HEK293 (cell line): ENCODE results near the gene VAV2.
A peak's percentile ranks its signal among the peaks of the same experiment; 100 is the strongest.
"Not testable (repeated sequence)": the region's sequence is repeated elsewhere in the genome, so short reads cannot be mapped to it uniquely, and the experiment has no call there.

Experiments
- CTCF ChIA-PET: fragments of 350-600 bp; formaldehyde crosslinking; extraction: SDS; loops from one replicate; lab custom pipeline; 2021; ENCODE audit warnings: antibody characterized with exemption; lab: Yijun Ruan, JAX
- POLR2A ChIA-PET: fragments of 300-600 bp; formaldehyde crosslinking; extraction: SDS; loops from one replicate; lab custom pipeline; 2020; ENCODE audit warnings: antibody characterized with exemption, inconsistent platforms; lab: Yijun Ruan, JAX
- H3K27ac ChIP-seq: fragments of 200-500 bp; sonication (Bioruptor generic); 2 replicates; pipeline ENCODE4 v1.5.1; 2014; ENCODE audit warnings: low read depth, low read length, control low read depth, inconsistent platforms; ENCODE audit errors: extremely low read depth
- H3K36me3 ChIP-seq, 2 experiments: fragments of 200-500 bp in 1 of 2; sonication (Bioruptor generic) in 1 of 2; 1 replicate in 1 of 2; 2 replicates in 1 of 2; pipeline ENCODE4 v1.5.1; 2014 to 2017; ENCODE audit warnings: inconsistent platforms in 2 of 2, low read length in 2 of 2; ENCODE audit not compliant: control insufficient read depth in 2 of 2, insufficient read depth in 1 of 2
- H3K4me1 ChIP-seq: fragments of 200-500 bp; sonication (Bioruptor generic); 2 replicates; pipeline ENCODE4 v1.5.1; 2014; ENCODE audit warnings: mild to moderate bottlenecking, low read length, inconsistent platforms; ENCODE audit not compliant: control insufficient read depth, insufficient read depth
- H3K4me3 ChIP-seq: 2 replicates; pipeline ENCODE4 v1.5.1; 2011; ENCODE audit warnings: low read depth, mild to moderate bottlenecking, control low read depth, low read length, moderate library complexity
- H3K9me3 ChIP-seq: fragments of 200-500 bp; sonication (Bioruptor generic); 2 replicates; pipeline ENCODE4 v1.5.1; 2014; ENCODE audit warnings: low read depth, low read length, inconsistent platforms; ENCODE audit not compliant: control insufficient read depth, insufficient read depth
- BCL11B ChIP-seq: fragments of 450-650 bp; formaldehyde crosslinking; IDR thresholded peaks from 2 replicates; pipeline ENCODE4 v1.5.1; 2016; ENCODE audit warnings: low read depth, missing biosample characterization, missing genetic modification characterization
- KLF1 ChIP-seq: fragments of 450-650 bp; formaldehyde crosslinking; IDR thresholded peaks from 2 replicates; pipeline ENCODE4 v1.5.1; 2016; ENCODE audit warnings: missing biosample characterization, missing genetic modification characterization
- SP2 ChIP-seq: fragments of 450-650 bp; formaldehyde crosslinking; IDR thresholded peaks from 2 replicates; pipeline ENCODE4 v1.5.1; 2016; ENCODE audit warnings: missing biosample characterization, missing genetic modification characterization
- TCF7L2 ChIP-seq: IDR thresholded peaks from 2 replicates; pipeline ENCODE4 v1.6.1; 2011; ENCODE audit warnings: low read depth, mild to moderate bottlenecking, inconsistent platforms, low read length, moderate library complexity, borderline replicate concordance
- WT1 ChIP-seq: fragments of 450-650 bp; formaldehyde crosslinking; IDR thresholded peaks from 2 replicates; pipeline ENCODE4 v1.5.1; 2016; ENCODE audit warnings: missing biosample characterization, missing genetic modification characterization
- ZBTB21 ChIP-seq: fragments of 450-650 bp; formaldehyde crosslinking; IDR thresholded peaks from 2 replicates; pipeline ENCODE4 v1.5.1; 2017; ENCODE audit warnings: missing biosample characterization, missing genetic modification characterization
- ZFP3 ChIP-seq: fragments of 450-650 bp; formaldehyde crosslinking; IDR thresholded peaks from 2 replicates; pipeline ENCODE4 v1.5.1; 2016; ENCODE audit warnings: low read depth, missing biosample characterization, missing genetic modification characterization
- ZFP37 ChIP-seq: fragments of 450-650 bp; formaldehyde crosslinking; IDR thresholded peaks from 2 replicates; pipeline ENCODE4 v1.5.1; 2016; ENCODE audit warnings: missing biosample characterization, missing genetic modification characterization
- ZNF140 ChIP-seq: fragments of 450-650 bp; formaldehyde crosslinking; IDR thresholded peaks from 2 replicates; pipeline ENCODE4 v1.5.1; 2016; ENCODE audit warnings: missing biosample characterization, missing genetic modification characterization
- ZNF341 ChIP-seq: fragments of 450-650 bp; formaldehyde crosslinking; IDR thresholded peaks from 2 replicates; pipeline ENCODE4; 2016; ENCODE audit warnings: low read depth, missing biosample characterization, missing genetic modification characterization
- ZNF391 ChIP-seq: fragments of 450-650 bp; formaldehyde crosslinking; IDR thresholded peaks from 2 replicates; pipeline ENCODE4 v1.5.1; 2016; ENCODE audit warnings: low read depth, missing biosample characterization, missing genetic modification characterization, borderline replicate concordance
- ZNF423 ChIP-seq: fragments of 450-650 bp; formaldehyde crosslinking; IDR thresholded peaks from 2 replicates; pipeline ENCODE4 v1.5.1; 2016; ENCODE audit warnings: missing biosample characterization, missing genetic modification characterization
- ZNF510 ChIP-seq: fragments of 450-650 bp; formaldehyde crosslinking; IDR thresholded peaks from 2 replicates; pipeline ENCODE4 v1.5.1; 2018; ENCODE audit warnings: mild to moderate bottlenecking, missing genetic modification characterization, missing biosample characterization; ENCODE audit not compliant: insufficient replicate concordance
- ZNF544 ChIP-seq: fragments of 450-650 bp; formaldehyde crosslinking; IDR thresholded peaks from 2 replicates; pipeline ENCODE4 v1.5.0; 2017; ENCODE audit warnings: missing biosample characterization, missing genetic modification characterization
- ZNF654 ChIP-seq: fragments of 450-650 bp; formaldehyde crosslinking; IDR thresholded peaks from 2 replicates; pipeline ENCODE4 v1.5.1; 2016; ENCODE audit warnings: low read depth, missing biosample characterization, missing genetic modification characterization
- ZNF664 ChIP-seq: fragments of 450-650 bp; formaldehyde crosslinking; IDR thresholded peaks from 2 replicates; pipeline ENCODE4 v1.5.1; 2016; ENCODE audit warnings: missing biosample characterization, missing genetic modification characterization
- ZNF792 ChIP-seq: fragments of 450-650 bp; formaldehyde crosslinking; IDR thresholded peaks from 2 replicates; pipeline ENCODE4 v1.5.1; 2016; ENCODE audit warnings: missing biosample characterization, missing genetic modification characterization
- TF ChIP-seq, protein P1 (sequence below): fragments of 450-650 bp; formaldehyde crosslinking; IDR thresholded peaks from 2 replicates; pipeline ENCODE4 v1.5.1; 2016; ENCODE audit warnings: missing biosample characterization, missing genetic modification characterization
- TF ChIP-seq, protein P2 (sequence below): fragments of 450-650 bp; formaldehyde crosslinking; IDR thresholded peaks from 2 replicates; pipeline ENCODE4 v1.5.1; 2016; ENCODE audit warnings: missing biosample characterization, missing genetic modification characterization
- TF ChIP-seq, protein P3 (sequence below): fragments of 450-650 bp; formaldehyde crosslinking; IDR thresholded peaks from 2 replicates; pipeline ENCODE4 v1.5.0; 2017; ENCODE audit warnings: missing biosample characterization, missing genetic modification characterization, borderline replicate concordance
- TF ChIP-seq, protein P4 (sequence below): fragments of 450-650 bp; formaldehyde crosslinking; IDR thresholded peaks from 2 replicates; pipeline ENCODE4; 2016; ENCODE audit warnings: missing biosample characterization, missing genetic modification characterization

The VAV2 gene

DNA sequence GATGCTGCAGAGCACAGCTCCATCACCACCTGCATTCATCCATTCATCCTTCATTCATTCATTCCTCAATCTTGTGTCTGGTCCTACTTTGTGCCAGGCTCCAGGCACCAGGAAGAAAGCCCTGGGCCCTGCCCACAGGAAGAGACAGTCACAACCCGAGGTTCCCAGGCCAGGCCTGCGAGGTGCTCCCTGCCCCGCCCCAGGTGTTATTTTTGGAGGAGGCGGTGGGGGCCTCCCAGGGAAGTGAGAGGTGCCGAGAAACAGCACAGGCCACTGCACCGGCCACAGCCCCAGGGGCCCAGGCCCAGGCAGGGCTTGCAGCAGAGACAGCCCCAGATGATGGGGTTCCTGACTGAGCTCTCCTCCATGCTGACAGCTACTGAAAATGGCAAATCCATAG, 33.4 kb downstream of the VAV2 start:
- POLR2A ChIA-PET, result no interaction called here
- CTCF ChIA-PET, result no interaction called here

DNA sequence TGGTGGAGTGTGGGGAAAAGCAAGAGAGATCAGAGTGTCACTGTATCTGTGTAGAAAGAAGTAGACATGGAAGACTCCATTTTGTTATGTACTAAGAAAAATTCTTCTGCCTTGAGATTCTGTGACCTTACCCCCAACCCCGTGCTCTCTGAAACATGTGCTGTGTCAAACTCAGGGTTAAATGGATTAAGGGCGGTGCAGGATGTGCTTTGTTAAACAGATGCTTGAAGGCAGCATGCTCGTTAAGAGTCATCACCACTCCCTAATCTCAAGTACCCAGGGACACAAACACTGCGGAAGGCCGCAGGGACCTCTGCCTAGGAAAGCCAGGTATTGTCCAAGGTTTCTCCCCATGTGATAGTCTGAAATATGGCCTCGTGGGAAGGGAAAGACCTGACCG, 34.4 kb downstream of the VAV2 start:
- H3K4me1 ChIP-seq, H3K4me3 ChIP-seq, H3K36me3 ChIP-seq, H3K27ac ChIP-seq, POLR2A ChIA-PET, H3K9me3 ChIP-seq: not testable (repeated sequence)
- TF ChIP-seq KLF1 (tag by site-specific recombination), result peak; percentile 80
- TF ChIP-seq WT1 (tag by site-specific recombination), result peak; percentile 59; the same call in 1 of the 2 replicates
- TF ChIP-seq, protein P1, sequence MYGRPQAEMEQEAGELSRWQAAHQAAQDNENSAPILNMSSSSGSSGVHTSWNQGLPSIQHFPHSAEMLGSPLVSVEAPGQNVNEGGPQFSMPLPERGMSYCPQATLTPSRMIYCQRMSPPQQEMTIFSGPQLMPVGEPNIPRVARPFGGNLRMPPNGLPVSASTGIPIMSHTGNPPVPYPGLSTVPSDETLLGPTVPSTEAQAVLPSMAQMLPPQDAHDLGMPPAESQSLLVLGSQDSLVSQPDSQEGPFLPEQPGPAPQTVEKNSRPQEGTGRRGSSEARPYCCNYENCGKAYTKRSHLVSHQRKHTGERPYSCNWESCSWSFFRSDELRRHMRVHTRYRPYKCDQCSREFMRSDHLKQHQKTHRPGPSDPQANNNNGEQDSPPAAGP (tag by site-specific recombination), result peak; percentile 43; the same call in 1 of the 2 replicates
- CTCF ChIA-PET, result interaction anchor here (1.0 kb wide), 1 partner anchor 10 kb away, joined by 3 read pairs; no protein-coding TSS in a partner anchor

More for the DNA sequence above, 33.4 kb downstream of the VAV2 start:
- no peaks in the 10 kb centered on the region for H3K4me1 ChIP-seq
- no peaks in the 10 kb centered on the region for H3K36me3 ChIP-seq
- no peak overlapping the region for H3K27ac ChIP-seq
- peak; percentile 38 for TF ChIP-seq KLF1 (tag by site-specific recombination)
- no peak for TF ChIP-seq ZNF341 (tag by site-specific recombination)
- no peak overlapping the region for H3K4me3 ChIP-seq
- H3K9me3 ChIP-seq, result no peaks in the 10 kb centered on the region

DNA sequence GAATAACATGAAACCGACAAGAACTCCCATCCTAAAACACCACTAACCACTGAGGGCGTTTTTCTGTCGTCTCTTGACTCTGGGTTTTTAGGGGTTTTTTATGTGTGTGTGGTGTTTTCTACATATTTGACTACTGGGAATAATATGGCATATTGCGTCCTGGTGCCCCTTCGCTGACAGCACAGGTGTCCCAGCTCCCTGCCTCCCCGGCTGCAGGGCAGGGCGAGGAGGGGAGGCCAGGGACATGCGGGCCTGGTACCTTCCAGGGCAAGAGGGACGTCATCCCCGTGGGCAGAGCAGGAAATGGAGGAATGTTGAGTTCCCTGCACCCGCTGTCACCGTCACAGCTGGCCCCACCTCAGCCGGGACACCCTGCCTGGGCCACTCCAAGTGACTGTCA, 34.8 kb downstream of the VAV2 start:
- H3K9me3 ChIP-seq, result no peaks in the 10 kb centered on the region
- CTCF ChIA-PET, result interaction anchor here (1.0 kb wide), 1 partner anchor 10 kb away, joined by 3 read pairs; no protein-coding TSS in a partner anchor
- H3K27ac ChIP-seq, result no peak overlapping the region

DNA sequence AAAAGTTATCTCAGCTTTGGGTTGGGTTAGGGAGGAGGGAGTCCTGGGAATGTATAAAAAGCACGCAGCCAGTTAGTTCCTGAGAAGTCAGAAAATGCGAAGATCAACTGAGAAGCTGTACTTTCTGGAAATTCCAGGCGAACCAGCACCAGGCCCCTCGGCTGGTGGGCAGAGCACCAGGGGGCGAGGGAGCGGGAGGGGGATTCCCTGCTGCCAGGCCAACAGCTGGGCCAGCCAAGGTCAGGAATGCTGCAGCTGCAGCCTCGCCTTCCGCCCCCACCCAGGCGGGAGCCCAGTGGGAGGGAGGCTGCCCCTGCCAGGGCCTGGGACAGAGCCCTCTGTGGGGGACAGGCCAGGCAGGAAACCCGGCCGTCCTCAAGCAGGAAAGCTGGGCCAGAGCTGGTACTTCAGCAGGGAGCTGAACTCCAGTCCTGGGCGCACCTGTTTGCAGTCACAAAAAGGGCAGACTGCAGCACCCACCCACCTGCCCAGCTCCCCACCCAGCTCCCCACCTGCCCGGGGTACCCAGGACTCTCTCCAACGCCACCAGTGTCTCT, 35.5 kb downstream of the VAV2 start:
- H3K4me1 ChIP-seq, result no peaks in the 10 kb centered on the region
- ChIA-PET POLR2A (no interaction called here), CTCF (interaction anchor here (1.0 to 1.1 kb wide), 2 partner anchors 11 to 38 kb away, joined by 3 read pairs; no protein-coding TSS in a partner anchor)
- H3K27ac ChIP-seq, result no peak overlapping the region
- H3K9me3 ChIP-seq, result no peaks in the 10 kb centered on the region
- H3K36me3 ChIP-seq, result no peaks in the 10 kb centered on the region
- H3K4me3 ChIP-seq, result no peak overlapping the region
- TF ChIP-seq, protein P1 (tag by site-specific recombination), result no peak
- no peak for TF ChIP-seq ZNF140 (tag by site-specific recombination)
- TF ChIP-seq ZBTB21, result no peak
- TF ChIP-seq ZNF510 (tag by site-specific recombination), result no peak
- no peak for TF ChIP-seq ZFP3 (tag by site-specific recombination)
- TF ChIP-seq, protein P2, sequence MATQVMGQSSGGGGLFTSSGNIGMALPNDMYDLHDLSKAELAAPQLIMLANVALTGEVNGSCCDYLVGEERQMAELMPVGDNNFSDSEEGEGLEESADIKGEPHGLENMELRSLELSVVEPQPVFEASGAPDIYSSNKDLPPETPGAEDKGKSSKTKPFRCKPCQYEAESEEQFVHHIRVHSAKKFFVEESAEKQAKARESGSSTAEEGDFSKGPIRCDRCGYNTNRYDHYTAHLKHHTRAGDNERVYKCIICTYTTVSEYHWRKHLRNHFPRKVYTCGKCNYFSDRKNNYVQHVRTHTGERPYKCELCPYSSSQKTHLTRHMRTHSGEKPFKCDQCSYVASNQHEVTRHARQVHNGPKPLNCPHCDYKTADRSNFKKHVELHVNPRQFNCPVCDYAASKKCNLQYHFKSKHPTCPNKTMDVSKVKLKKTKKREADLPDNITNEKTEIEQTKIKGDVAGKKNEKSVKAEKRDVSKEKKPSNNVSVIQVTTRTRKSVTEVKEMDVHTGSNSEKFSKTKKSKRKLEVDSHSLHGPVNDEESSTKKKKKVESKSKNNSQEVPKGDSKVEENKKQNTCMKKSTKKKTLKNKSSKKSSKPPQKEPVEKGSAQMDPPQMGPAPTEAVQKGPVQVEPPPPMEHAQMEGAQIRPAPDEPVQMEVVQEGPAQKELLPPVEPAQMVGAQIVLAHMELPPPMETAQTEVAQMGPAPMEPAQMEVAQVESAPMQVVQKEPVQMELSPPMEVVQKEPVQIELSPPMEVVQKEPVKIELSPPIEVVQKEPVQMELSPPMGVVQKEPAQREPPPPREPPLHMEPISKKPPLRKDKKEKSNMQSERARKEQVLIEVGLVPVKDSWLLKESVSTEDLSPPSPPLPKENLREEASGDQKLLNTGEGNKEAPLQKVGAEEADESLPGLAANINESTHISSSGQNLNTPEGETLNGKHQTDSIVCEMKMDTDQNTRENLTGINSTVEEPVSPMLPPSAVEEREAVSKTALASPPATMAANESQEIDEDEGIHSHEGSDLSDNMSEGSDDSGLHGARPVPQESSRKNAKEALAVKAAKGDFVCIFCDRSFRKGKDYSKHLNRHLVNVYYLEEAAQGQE (tag by site-specific recombination), result no peak
- no peak for TF ChIP-seq ZFP37
- TF ChIP-seq WT1 (tag by site-specific recombination), result no peak
- no peak for TF ChIP-seq ZNF654 (tag by site-specific recombination)
- TF ChIP-seq SP2 (tag by site-specific recombination), result peak; percentile 15; the same call in 1 of the 2 replicates
- TF ChIP-seq, protein P3, sequence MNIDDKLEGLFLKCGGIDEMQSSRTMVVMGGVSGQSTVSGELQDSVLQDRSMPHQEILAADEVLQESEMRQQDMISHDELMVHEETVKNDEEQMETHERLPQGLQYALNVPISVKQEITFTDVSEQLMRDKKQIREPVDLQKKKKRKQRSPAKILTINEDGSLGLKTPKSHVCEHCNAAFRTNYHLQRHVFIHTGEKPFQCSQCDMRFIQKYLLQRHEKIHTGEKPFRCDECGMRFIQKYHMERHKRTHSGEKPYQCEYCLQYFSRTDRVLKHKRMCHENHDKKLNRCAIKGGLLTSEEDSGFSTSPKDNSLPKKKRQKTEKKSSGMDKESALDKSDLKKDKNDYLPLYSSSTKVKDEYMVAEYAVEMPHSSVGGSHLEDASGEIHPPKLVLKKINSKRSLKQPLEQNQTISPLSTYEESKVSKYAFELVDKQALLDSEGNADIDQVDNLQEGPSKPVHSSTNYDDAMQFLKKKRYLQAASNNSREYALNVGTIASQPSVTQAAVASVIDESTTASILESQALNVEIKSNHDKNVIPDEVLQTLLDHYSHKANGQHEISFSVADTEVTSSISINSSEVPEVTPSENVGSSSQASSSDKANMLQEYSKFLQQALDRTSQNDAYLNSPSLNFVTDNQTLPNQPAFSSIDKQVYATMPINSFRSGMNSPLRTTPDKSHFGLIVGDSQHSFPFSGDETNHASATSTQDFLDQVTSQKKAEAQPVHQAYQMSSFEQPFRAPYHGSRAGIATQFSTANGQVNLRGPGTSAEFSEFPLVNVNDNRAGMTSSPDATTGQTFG (tag by site-specific recombination), result no peak

More for the DNA sequence above, 34.8 kb downstream of the VAV2 start:
- Histone ChIP-seq H3K36me3 (no peaks in the 10 kb centered on the region), H3K4me3 (no peak overlapping the region)
- TF ChIP-seq ZNF140 (tag by site-specific recombination) (no peak), ZNF391 (no peak), BCL11B (tag by site-specific recombination) (no peak), ZNF664 (no peak), ZNF792 (tag by site-specific recombination) (no peak), ZNF423 (no peak), TCF7L2 (no peak), ZNF544 (tag by site-specific recombination) (no peak)
- TF ChIP-seq, protein P4, sequence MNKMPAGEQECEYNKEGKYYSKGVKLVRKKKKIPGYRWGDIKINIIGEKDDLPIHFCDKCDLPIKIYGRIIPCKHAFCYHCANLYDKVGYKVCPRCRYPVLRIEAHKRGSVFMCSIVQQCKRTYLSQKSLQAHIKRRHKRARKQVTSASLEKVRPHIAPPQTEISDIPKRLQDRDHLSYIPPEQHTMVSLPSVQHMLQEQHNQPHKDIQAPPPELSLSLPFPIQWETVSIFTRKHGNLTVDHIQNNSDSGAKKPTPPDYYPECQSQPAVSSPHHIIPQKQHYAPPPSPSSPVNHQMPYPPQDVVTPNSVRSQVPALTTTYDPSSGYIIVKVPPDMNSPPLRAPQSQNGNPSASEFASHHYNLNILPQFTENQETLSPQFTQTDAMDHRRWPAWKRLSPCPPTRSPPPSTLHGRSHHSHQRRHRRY (tag by site-specific recombination), result no peak
- TF ChIP-seq, all 188 proteins: peak for 0
- no peaks in the 10 kb centered on the region for H3K4me1 ChIP-seq
- POLR2A ChIA-PET, result no interaction called here
